GM12878 (cell line): Measurements from ENCODE around the gene REPS2. TPM values are rescaled to one million over a fixed set of nuclear protein-coding genes. Genes with fewer than 3 reads are reported as not detected.

ENCODE experiments used
- ATAC-seq: fragments of 200-7000 bp; cut with Tn5 transposase; 3 replicates; pipeline ENCODE4 v1.9.1; 2020; ENCODE audit warnings: mild to moderate bottlenecking, moderate library complexity
- BruUV-seq: library from RNA; stranded (reverse); fragments of 400-500 nt; replicated peaks from 2 replicates; lab custom pipeline; 2021; lab: Mats Ljungman, UMichigan
- CTCF ChIA-PET: fragments of 300-600 bp; sonication (Branson Sonifier 250); formaldehyde crosslinking; extraction: SDS; loops from one replicate; lab custom pipeline; 2021; ENCODE audit warnings: inconsistent platforms; lab: Yijun Ruan, JAX
- POLR2A ChIA-PET: fragments of 350-600 bp; formaldehyde crosslinking; extraction: SDS; loops from one replicate; lab custom pipeline; 2021; ENCODE audit warnings: inconsistent platforms; lab: Charles Lee
- RAD21 ChIA-PET: fragments of 300-600 bp; sonication (Branson Sonifier 250); formaldehyde crosslinking; loops from one replicate; lab custom pipeline; 2023; ENCODE audit warnings: antibody characterized with exemption; ENCODE audit not compliant: unreplicated experiment; lab: Charles Lee
- SMC1A ChIA-PET: fragments of 300-600 bp; sonication (Branson Sonifier 250); formaldehyde crosslinking; loops from one replicate; lab custom pipeline; 2023; ENCODE audit not compliant: unreplicated experiment, uncharacterized antibody; lab: Charles Lee
- DNase-seq: peaks from one replicate; pipeline ENCODE4 v3.0.0-alpha.2; 2011; ENCODE audit warnings: low read depth, low spot score
- FAIRE-seq: peaks from 3 replicates; lab custom pipeline; 2011; peaks lifted over from hg19 to GRCh38; lab: Jason Lieb, UNC
- H2AFZ ChIP-seq: 2 replicates; pipeline ENCODE4 v1.6.0; 2011; ENCODE audit warnings: low read depth, low read length, control low read depth; ENCODE audit not compliant: control insufficient read depth
- H3K27ac ChIP-seq: 2 replicates; pipeline ENCODE4 v1.5.1; 2011; ENCODE audit warnings: control low read depth; ENCODE audit not compliant: control insufficient read depth, insufficient read depth
- H3K27me3 ChIP-seq, 2 experiments: replicated peaks in 1 of 2; 2 replicates each; pipeline versions ENCODE4 v1.6.0 to v1.6.1; 2011; ENCODE audit warnings: low read length in 1 of 2; ENCODE audit not compliant: control insufficient read depth in 2 of 2, insufficient read depth in 2 of 2
- H3K36me3 ChIP-seq, 2 experiments: 2 replicates each; pipeline ENCODE4 v1.5.1; 2011; ENCODE audit warnings: low read length in 1 of 2; ENCODE audit not compliant: control insufficient read depth in 2 of 2, insufficient read depth in 2 of 2
- H3K4me1 ChIP-seq: 2 replicates; pipeline ENCODE4 v1.6.1; 2011; ENCODE audit warnings: mild to moderate bottlenecking, low read length, moderate library complexity, mixed read lengths; ENCODE audit not compliant: control insufficient read depth, insufficient read depth
- H3K4me2 ChIP-seq: 2 replicates; pipeline ENCODE4 v1.6.0; 2011; ENCODE audit warnings: control low read depth; ENCODE audit not compliant: control insufficient read depth, insufficient read depth
- H3K4me3 ChIP-seq: fragments of 200-600 bp; sonication (generic); 2 replicates; pipeline ENCODE4 v1.5.1; 2016
- H3K79me2 ChIP-seq: 2 replicates; pipeline ENCODE4 v1.6.0; 2011; ENCODE audit warnings: low read length; ENCODE audit not compliant: control insufficient read depth, insufficient read depth
- H3K9ac ChIP-seq: 2 replicates; pipeline ENCODE4 v1.8.0; 2011; ENCODE audit warnings: low read length, control low read depth, mixed read lengths; ENCODE audit not compliant: control insufficient read depth, insufficient read depth
- H3K9me3 ChIP-seq: replicated peaks from 3 replicates; pipeline ENCODE4 v1.5.1; 2011; ENCODE audit warnings: mild to moderate bottlenecking, low read length; ENCODE audit not compliant: control insufficient read depth, insufficient read depth
- H4K20me1 ChIP-seq: 2 replicates; pipeline ENCODE4 v1.6.0; 2011; ENCODE audit not compliant: control insufficient read depth, insufficient read depth
- EED ChIP-seq: sonication (generic); IDR thresholded peaks from 2 replicates; pipeline ENCODE4 v1.6.1; 2016; ENCODE audit warnings: antibody characterized with exemption, low read depth
- ESRRA ChIP-seq: IDR thresholded peaks from 2 replicates; pipeline ENCODE4 v1.6.1; 2012; ENCODE audit warnings: mild to moderate bottlenecking, low read length, improper control_type of control experiment
- JUNB ChIP-seq: IDR thresholded peaks from 2 replicates; pipeline ENCODE4 v1.6.1; 2016; ENCODE audit warnings: antibody characterized with exemption, mild to moderate bottlenecking
- LARP7 ChIP-seq: fragments of 450-650 bp; IDR thresholded peaks from 2 replicates; pipeline ENCODE4 v1.6.1; 2017; ENCODE audit warnings: mild to moderate bottlenecking
- NFYA ChIP-seq: IDR thresholded peaks from 2 replicates; pipeline ENCODE4 v1.6.1; 2011; ENCODE audit warnings: low read depth, mild to moderate bottlenecking, low read length, improper control_type of control experiment, borderline replicate concordance
- NRF1 ChIP-seq: conservative IDR thresholded peaks from 2 replicates; pipeline ENCODE4 v1.6.1; 2011; ENCODE audit warnings: mild to moderate bottlenecking, low read depth, low read length, improper control_type of control experiment
- POLR2AphosphoS2 ChIP-seq: IDR thresholded peaks from 2 replicates; pipeline ENCODE4 v1.6.1; 2011; ENCODE audit warnings: low read depth, mild to moderate bottlenecking, low read length, improper control_type of control experiment, moderate library complexity
- SMC3 ChIP-seq: IDR thresholded peaks from 2 replicates; pipeline ENCODE4 v1.6.1; 2011; ENCODE audit warnings: low read length, improper control_type of control experiment, borderline replicate concordance
- TCF3 ChIP-seq: IDR thresholded peaks from 2 replicates; pipeline ENCODE4 v1.6.1; 2012; ENCODE audit warnings: low read depth, mild to moderate bottlenecking, low read length, borderline replicate concordance; ENCODE audit not compliant: insufficient read depth
- WGBS: methylation state at CpG from one replicate; pipeline ENCODE4 v1.1.6; 2016; ENCODE audit warnings: low lambda C conversion rate; ENCODE audit not compliant: insufficient replicate concordance, insufficient coverage; ENCODE audit errors: missing lambda C conversion rate; 5-methylcytosine and 5-hydroxymethylcytosine counted together
- in situ Hi-C: fragments of 300-500 bp; cut with MboI; formaldehyde crosslinking; loops from 9 replicates; pipeline ENCODE4 v1.14.3; 2018; ENCODE audit warnings: mixed read lengths
- intact Hi-C: fragments of 100-400 bp; cut with micrococcal nuclease; formaldehyde crosslinking; loops from one replicate; pipeline ENCODE4 v1.14.2; 2022; ENCODE audit not compliant: unreplicated experiment
- polyA plus RNA-seq, 11 experiments: library from polyadenylated mRNA; depleted of rRNA in 4 of 11; unstranded in 6 of 11; stranded (reverse) in 5 of 11; fragments of >200 nt; fragmentation: Nextera tagmentation in 4 of 11; fragmentation: Illumina TruSeq in 1 of 11; extraction: Ambion mirVana in 4 of 11; extraction: Trizol in 1 of 11; gene quantifications; 1 replicate in 1 of 11; 2 replicates in 10 of 11; pipeline versions ENCODE4 v1.2.1 to v1.2.3, GENCODE V29; 2011 to 2016; ENCODE audit warnings: inconsistent platforms in 2 of 11, missing spikeins in 2 of 11, low read depth in 1 of 11
- total RNA-seq, 4 experiments: library from RNA; depleted of rRNA in 3 of 4; stranded (reverse); fragments of >200 nt in 3 of 4; fragmentation: Illumina TruSeq in 1 of 4; extraction: Trizol in 1 of 4; gene quantifications; 2 replicates each; pipeline versions ENCODE4 v1.2.1 to v1.2.3, GENCODE V29; 2013 to 2021

REPS2 gene
- total and polyA plus RNA-seq, 10 of the 15 experiments (the other 5 are each of a cell fraction or from before 2014, with no cell fraction given) = 2.1 to 6.8 (median 3.9) TPM

DNA sequence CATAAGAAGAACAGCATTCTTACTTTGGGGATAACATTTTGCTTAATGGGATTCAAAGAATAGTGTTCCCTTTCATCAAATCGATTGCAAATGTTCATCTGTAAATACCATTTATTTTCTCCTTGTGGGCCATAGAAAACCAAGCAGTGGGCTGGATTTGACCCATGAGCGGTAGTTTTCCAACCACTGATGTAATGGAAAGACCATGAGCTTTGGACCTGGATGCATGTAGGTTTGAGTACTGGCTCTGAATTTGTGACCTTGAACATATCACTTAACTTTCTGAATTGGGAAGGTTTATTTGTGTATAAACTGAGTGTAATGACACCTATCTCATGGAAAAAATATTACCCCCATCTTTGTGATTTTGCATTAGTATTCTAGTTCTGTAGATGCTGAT is 54.3 kb downstream of the REPS2 start:
- CTCF ChIA-PET = interaction anchor here (0.6 to 1.3 kb wide), 3 partner anchors 108 to 1593 kb away, joined by 3 to 4 read pairs (median 3); no protein-coding TSS in a partner anchor
- ATAC-seq = no peak
- H3K4me1 ChIP-seq = no peaks in the 10 kb centered on the region
- H3K9ac ChIP-seq = no peak overlapping the region
- no peaks in the 10 kb centered on the region for H4K20me1 ChIP-seq
- BruUV-seq = no TSS peak
- intact Hi-C loops (no loop called here), in situ Hi-C loops (no loop called here)
- H2AFZ ChIP-seq = no peak overlapping the region
- H3K27ac ChIP-seq = no peak overlapping the region
- H3K27me3 ChIP-seq = peaks cover 0 to 3% of the 10 kb centered on the region in 2 experiments; a peak in 1 of 4 replicates
- H3K9me3 ChIP-seq = no peaks in the 10 kb centered on the region
- SMC1A ChIA-PET = interaction anchor here (1.1 to 1.3 kb wide), 2 partner anchors 38 to 46 kb away, joined by 3 read pairs; no protein-coding TSS in a partner anchor
- no peaks in the 10 kb centered on the region for H3K79me2 ChIP-seq
- no peak for FAIRE-seq
- H3K4me3 ChIP-seq = no peak overlapping the region
- H3K4me2 ChIP-seq = no peak overlapping the region
- RAD21 ChIA-PET = interaction anchor here (1.1 kb wide), 1 partner anchor 18 kb away, joined by 3 read pairs; no protein-coding TSS in a partner anchor
- DNase-seq = no peak
- H3K36me3 ChIP-seq = no peaks in the 10 kb centered on the region
- POLR2A ChIA-PET = no interaction called here
- TF ChIP-seq NRF1 = no peak
- TF ChIP-seq SMC3 = no peak
- no peak for TF ChIP-seq JUNB
- no peak for TF ChIP-seq EED
- no peak for TF ChIP-seq LARP7
- TF ChIP-seq POLR2AphosphoS2 = no peak
- TF ChIP-seq ESRRA = no peak
- TF ChIP-seq TCF3 = no peak
- no peak for TF ChIP-seq NFYA
- 24% methylated on average over 2 of the region's 2 CpGs for WGBS
